Activated CD8-positive, alpha-beta memory T cell treated with anti-CD3 and anti-CD28 coated beads for 48 hours (primary cell): ENCODE measurements around the gene HS3ST3A1.

Experiments
- DNase-seq, 3 experiments: peaks; one replicate each; pipeline ENCODE4 v3.0.0-alpha.2; 2020; ENCODE audit warnings: low read depth in 2 of 3, low spot score in 2 of 3

Gene HS3ST3A1

DNA sequence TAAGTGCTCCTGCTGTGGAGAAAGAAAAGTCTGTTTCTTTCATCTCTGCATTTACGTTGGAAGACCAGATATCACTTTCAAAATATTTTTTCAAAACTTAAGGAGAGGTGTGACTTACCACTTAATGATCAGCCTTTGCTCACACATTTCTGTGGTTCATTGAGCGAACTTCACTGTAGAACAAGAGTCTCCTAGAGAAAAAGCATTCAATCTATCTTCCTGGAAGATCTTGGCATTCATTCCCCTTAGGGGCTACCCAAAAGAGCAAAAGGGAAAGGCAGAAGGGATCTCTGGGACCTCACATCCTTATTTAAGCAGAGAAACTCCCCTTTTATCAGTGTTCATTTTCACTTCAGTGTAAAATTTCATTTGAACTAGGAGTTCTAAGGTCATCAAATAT is 61.2 kb downstream of the HS3ST3A1 start:
- no peak for DNase-seq

DNA sequence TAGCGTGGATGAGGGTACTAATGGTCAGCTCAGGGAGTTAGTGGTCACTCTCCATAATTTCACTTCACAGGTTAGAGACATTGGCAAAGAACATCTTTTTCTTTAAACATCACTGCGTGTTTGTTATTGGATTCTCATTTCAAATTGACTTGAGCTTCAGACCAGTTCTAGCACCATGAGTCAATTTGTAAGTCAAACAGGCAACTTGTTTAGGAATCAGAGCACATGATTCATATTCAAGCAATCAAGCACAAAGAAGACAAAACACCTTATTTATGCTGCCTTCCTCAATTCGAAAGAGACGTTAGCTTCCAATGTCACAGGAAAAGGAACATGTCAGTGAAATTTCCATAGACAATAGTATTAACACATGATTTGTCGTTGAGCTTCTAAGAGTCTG is 62.3 kb downstream of the HS3ST3A1 start:
- DNase-seq, result no peak

DNA sequence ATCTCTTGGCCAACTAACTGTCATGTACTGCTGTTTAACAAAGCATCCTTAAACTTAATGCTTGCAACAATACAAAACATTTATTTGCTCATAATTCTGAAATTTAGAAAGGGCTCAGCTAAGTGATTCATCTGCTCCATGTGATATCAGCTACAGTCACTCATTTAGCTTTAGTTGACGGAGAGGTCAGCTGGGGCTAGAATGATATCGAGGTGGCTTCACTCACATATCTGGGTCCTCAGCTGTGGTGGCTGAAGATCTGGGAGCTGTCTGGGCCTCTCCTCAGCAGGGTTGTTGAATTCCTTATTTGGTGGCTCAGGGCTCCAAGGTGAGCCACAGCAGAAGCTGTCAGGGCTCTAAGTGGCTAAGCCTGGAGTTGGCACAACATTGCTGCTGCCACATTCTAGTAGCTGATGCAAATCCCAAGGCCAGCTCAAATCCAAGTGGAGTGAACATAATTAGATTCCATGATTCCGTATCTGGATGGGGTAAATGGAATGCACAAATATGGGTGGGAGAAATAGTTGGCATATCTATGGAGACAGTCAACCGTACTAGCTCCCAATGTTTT is 62.8 kb downstream of the HS3ST3A1 start:
- no peak for DNase-seq

DNA sequence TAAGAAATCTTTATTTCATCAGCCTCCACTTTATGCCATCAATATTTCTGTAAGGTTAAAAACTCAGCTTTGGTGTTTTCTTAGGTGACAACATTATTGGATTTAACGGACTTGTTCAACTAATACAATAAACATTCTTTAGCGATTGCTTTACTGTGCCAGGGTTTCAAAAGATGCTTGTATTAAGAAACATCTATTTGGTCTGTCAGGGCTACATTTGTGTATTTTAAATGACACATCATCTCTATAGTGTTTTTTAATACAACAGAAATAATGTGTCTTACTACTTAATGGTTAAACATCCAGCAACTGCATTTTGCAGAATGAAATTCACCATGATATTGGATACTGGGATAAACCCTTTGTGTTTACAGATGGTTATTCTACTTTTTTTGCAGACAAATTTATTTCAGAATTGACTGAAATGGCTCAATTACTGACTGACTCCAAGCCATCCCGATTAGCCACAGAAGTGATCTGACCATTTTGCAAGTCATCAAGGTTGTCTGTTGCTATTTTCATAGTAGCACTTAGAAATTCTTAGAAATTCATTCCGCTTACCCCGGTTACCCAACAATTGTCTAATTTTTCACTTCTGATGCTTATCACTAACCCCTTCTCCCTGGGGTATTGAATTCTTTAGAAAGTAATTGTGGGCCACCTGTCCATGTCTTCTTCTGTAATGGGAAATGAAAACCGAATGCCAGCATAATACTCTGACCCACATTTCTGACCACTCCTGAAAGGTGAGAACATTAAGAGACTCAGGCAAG is 63.7 kb downstream of the HS3ST3A1 start:
- DNase-seq, result no peak

DNA sequence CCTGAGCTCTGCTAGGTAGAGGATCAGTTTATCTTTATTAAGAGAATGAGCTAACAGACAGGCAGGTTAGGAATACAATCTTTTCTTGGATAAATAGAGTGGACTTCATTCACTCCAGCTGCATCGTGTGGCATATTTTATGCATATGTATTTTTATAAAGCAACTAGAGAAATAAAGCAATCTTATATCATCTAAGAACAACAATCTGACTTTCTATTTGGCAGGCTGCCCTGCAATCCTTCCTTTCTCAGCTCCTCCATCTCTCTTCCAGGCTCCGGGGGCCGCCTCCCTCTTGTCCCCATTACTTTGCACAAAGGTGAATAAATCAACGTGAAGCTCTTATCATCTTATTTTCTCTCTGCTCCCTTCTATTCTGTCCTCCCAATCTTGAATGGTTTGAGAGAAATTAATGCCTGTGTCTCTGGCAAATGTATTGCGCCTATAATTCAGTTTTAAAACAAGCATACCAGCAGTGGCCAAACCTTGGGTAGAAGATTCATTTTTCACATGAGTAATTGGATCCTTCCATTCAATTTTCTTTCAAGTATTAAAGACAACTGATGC is 64.5 kb downstream of the HS3ST3A1 start:
- DNase-seq, result no peak

DNA sequence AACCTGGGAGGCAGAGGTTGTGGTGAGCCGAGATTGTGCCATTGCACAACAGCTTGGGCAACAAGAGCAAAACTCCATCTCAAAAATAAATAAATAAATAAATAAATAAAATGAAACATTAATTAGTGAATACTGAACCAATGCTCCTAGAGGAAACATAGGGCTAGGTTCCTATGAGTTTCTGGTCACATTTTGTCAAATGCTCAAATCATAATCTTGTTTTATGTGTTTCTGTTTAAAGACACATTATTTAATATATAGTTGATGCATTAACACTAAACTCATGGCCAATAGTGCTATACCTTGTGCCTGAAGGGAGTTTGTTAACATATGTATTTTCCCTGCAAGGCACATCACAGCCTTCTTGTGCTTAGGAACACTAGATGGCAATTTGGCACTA is 66.8 kb downstream of the HS3ST3A1 start:
- no peak for DNase-seq

DNA sequence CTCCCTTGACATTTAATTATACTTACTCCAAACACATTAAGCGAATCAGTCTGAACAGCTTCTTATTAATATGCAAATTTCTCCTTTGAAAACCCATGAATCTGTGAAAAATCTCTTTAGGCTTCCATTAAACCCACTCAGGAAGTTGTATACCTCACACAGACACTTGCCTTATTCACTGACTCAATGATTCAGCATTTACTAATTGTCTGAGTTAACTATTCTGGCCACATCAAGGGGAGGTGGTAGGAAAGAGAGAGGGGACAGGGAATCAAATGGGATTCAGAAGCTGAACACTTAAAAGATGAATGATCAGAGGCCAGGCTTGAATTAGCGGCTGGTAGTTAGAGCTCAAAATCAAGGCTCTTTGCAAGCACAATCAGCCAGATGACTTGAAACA is 70.0 kb downstream of the HS3ST3A1 start:
- no peak for DNase-seq

DNA sequence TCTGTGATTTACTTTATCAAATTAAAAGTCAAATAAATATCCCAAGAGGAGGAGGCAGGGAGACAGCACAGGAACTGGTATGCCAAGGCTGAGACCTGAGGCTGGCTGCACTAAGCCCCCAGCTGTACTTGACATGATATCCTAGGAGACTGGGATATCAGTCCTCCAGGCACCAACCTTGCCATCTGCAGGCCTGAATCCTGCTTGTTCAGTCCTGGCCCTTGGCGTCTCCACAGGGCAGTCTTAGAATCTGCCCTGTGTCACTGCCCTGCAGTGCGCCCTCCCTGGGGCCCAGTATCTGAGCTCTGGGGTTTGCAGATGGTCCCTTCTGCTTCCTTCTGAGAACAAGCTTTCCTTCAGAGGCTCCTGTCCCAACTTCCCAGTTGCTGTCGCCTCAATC is 75.9 kb downstream of the HS3ST3A1 start:
- no peak for DNase-seq

DNA sequence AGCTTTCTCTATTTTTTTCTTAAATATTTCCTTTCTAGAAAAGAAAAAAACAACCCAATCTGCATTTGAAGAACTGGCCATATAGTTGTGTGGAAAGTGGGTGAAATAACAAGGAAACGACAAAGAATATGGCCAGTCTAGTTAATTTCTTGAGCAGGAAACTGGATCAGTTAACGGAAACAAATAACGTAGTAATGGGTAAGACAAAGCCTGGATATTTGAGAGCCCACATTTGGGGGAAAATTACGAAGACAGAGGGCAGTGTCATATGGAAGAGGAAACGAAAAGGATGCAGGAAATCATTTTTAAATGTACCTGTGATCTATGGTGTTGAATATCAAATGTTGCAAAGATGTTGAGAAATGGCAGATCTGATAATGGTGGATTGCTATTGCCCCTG is 78.6 kb downstream of the HS3ST3A1 start:
- DNase-seq, result no peak

DNA sequence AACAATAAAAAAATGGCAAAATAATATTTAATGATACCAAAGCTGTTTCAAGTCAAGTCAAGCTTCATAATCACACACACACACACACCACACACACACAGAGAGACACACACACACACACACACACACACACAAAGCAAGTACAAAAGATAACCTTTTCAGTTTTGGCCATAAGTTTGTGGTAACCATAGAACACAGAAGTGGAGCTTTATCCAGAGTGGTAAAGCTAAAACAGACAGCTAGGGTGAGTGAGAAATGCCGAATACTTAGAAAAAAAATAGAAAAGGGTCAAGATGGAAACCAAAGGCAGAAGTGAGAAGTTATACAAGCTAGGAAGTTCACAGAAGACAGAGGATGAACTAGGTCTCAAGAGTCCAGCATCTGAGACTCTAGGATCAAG is 79.0 kb downstream of the HS3ST3A1 start:
- no peak for DNase-seq

DNA sequence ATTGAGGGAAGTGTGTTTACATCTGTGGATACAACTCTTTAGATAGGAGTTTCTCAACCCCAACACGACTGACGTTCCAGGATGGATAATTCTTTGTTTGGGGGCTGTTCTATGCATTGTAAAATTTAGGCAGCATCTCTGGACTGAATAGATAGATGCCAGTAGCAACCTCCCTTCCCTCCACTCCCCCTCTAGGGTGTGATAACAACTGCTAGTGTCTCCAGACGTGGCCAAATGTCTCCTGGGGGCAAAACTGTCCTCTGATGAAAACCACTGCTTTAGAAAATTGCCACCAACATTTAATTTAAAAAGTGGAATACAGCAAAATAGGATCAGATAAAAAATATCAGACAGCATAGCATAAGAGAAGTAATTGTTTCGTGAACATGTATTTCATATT is 79.9 kb downstream of the HS3ST3A1 start:
- no peak for DNase-seq

DNA sequence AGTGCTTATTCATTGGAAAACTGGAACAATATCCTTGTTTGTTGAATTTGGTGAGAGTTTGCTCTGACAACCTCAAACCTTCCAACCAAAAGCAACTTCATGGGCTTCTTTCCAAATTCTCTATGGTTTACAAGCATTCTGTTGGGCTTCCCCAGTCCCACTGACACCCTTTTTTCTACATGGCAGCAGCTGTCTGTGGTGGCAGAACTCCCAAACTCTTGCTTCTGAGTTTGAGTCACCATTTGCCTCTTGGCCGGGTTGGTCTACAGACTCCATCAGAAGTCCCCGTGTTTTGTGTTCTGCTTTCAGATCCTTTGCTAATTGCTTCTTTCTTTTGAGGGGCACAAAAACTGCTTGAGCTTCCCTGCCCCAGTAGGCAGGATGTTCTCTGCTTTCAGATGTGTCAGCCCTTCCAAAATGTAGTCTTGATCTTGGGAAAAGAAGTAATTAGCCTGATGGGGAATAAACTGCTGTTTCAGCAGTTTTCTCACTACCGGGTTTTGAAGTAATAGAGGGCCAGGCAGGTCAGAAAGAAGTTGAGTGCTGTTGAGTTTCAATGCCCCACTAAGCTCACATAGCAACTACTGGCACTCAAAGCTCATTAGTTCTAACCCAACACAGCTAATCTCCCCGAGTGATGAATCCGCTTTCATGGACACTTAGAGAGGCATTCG is 80.7 kb downstream of the HS3ST3A1 start:
- DNase-seq, result no peak

DNA sequence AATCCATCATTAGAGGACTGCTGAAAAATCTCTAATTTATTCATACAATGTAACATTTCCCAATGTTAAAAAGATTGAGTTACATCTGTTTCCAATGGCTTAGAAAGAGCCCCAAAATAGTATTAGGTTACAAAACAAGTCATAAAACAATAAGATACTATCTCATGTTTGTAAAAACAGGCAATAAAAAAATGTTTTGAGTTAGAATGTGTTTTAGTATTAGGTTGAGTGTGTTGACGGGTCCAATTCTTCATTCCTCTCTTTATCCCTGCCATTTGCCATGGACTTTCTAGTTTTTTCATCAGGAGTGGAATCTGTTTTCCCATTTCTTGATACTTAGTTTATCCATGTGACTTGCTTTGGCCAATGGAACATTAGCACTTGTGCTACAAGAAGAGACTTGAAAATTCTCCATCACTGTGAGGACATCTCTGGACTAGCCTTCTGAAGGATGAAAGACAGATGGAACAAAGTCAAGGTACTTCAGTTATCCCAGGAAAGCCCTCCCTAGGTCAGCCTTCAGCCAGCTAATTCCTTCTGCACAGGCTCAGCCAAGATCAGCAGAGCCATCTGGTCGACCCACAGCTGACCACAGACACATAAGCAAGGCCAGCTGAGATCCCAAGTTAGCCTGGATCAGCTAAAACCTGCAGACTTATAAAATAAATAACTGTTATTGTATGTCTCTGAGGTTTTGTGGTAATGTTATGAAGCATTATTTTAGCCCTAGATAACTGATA is 83.3 kb downstream of the HS3ST3A1 start:
- no peak for DNase-seq

DNA sequence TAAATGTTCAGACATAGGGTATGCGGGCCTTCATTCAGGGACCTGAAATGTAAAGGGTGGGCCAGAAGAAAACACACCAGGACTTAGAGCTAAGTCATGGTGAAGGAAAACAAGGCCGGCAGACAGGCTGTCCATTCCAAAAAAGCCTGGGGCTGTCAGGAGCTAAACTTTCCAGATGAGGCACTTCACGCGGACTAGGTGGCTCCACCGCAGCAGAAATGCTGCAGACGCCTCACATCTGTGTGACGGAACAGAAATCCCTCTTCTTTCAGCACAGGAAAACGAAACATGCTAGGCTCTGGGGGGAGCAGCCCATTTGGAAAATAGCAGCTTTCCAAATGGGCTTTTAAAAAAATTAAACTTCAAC is 88.7 kb downstream of the HS3ST3A1 start:
- DNase-seq, result no peak

DNA sequence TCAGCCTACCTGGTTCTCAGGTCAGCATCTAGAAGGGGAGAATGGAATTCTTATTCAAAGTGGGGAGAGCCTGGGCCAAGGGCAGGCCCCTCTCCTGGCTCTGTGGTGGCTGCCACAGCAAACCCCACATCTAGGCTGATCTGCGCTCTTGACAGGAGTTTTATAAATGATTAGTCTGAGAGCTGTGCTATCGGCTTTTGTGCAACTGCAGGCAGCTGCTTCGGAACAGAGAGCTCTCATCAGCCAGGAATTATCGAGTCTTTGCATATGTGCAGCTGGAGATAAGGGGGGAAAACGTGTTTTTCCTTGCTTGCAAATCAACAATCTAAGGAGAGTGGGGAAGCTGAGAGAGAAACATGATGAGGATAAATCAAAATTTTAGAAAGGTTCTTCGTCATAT is 91.7 kb downstream of the HS3ST3A1 start:
- no peak for DNase-seq

DNA sequence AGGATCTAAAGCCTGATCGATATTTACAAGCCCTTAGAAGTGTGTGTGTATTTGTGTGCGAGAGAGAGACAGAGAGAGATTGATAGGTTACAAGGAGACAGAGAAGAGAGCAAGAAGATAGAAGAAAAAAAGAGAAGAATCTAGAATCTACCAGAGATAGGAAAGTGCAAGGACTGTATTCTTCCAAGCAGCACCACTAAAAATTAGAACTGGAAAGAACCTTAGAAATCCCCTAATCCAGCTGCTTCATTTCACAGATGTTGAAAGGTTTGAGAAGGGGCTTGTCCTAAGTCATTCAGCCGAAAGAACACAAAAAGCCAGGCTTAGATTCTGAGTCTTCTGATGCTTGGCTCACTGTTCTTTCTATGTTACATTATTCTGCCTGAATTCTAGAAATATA is 92.2 kb downstream of the HS3ST3A1 start:
- no peak for DNase-seq

DNA sequence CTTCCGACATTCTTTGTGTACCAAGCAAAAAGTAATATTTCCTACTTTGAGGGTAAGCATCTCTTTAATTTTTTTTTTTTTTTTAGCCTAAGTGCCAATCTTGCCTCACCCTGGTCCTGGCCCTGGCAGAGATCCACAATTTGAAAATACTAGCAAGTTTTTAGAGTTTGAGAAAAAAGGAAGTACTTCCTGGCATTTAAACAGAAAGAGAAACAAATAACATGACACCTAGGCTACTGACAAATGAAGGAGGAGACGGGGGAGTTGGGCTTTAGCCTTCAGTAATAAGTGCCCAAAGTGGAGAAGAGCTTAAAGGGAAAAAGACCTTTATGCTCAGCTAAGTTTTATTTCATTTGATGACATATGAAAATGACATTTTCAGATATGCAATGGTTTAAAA is 92.8 kb downstream of the HS3ST3A1 start:
- DNase-seq, result no peak

DNA sequence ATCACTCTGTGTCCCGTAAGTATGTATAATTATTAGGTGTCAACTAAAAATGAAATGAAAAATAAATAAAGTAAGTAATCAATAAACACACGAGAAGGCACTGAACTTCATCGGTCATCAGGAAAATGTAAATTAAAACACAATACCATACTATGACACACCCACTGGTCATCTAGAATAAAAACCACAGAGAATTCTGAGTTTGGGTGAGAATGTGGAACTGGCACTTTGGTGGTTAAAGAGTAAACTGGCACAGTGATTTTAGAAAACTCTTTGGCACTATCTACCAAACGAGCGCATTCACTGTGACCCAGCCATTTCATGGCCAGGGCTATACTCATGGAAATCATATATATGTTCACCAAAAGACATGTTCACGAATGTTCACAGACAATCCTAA is 98.2 kb downstream of the HS3ST3A1 start:
- DNase-seq, result no peak

DNA sequence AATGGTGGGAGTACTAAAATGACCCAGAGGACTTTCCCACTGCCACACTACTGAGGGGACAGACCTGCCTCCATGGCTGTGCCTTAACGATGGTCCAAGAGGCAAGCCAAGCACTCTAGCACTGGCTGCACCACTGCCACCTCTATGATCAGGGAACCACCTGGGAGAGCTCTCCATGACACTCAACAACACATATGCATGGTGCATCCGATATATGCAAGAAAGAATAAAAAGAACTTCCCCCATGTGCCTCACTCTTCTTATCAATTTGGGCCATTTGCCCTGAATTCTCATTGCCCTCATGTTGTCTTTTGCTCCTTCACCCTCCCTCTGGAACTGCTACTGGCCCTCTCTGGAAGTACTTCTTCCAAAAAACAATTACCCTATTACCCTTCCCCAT is 99.5 kb downstream of the HS3ST3A1 start:
- no peak for DNase-seq

DNA sequence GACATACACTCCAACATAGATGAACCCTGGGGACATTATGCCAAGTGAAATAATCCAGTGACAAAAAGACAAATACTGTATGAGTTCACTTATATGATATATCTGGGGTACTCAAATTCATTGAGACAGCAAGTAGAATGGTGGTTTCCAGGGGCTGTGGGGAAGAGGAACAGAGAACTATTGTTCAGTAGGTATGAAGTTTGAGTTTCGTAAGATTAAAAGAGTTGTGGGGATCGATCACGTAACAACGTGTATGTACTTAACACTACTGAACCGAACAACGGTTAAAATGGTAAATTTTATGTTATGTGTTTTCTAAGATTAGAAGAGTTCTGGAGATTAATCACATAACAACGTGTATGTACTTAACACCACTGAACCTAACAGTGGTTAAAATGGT is 100.8 kb downstream of the HS3ST3A1 start:
- no peak for DNase-seq

DNA sequence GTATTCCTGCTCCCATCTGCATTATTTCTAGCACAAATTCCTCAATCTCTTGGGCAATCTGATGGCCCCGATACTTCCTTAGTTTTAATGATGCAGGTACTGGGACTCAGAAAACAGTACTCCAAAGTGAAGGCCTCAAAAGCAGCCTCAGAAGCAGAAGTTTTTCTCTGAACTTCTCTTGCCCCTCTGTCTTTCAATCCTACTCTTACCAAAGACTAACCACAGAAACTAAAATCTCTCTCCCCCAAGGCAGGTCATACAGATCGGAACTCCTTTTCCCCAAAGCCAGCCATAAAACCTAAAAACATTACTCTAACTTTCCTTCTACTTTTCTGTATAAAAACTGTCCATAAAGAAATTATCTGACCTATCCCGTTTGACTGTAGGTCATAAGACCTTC is 103.5 kb downstream of the HS3ST3A1 start:
- no peak for DNase-seq
